NK-92 (cell line): ENCODE data around the gene RAD51AP1.

Source experiments
- DNase-seq: peaks from one replicate; lab custom pipeline; 2025; ENCODE audit not compliant: unreplicated experiment; lab: John Stamatoyannopoulos, UW

The RAD51AP1 gene

DNA sequence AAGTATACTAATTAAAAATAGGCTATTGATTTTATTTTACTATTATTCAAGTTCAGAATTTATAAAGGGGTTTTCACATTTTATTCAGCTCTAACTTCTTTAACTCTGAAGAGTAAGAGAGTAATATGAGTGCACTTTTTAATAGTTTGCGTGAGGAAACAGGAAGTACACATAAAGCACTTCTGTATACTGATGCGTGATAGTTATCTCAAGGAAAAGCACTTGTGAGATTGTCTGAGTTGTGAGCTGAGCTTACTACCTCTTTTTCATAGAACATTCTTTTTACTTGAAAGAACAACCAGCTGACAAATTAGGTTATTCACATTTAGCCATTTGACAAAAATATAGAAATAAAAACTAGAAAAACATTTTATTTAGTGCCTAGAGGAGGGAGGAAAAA, 1.9 kb downstream of the RAD51AP1 start:
- DNase-seq, result no peak

- no peak for DNase-seq
Measured at GRCh38 chr12:4545195-4545594, 6.5 kb downstream of the RAD51AP1 start.

DNA sequence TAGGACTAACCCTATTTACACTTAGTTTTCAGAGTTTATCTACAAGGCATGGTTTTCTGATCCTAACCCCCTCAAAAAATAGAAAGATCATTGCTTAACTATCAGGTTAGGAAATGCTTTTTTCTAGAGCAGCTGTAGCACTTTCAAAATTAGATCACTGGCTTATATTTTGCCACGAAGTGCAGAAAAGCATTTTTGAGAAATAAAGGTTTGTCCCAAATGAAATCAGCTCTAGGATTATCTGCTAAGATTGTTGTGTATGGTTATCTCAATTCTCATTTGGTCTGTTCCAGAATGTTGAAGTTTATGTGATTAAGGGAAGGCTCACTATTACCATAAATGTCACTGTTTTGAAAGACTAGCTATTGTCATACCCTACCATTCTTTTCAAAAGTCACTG, 13.5 kb downstream of the RAD51AP1 start:
- no peak for DNase-seq

DNA sequence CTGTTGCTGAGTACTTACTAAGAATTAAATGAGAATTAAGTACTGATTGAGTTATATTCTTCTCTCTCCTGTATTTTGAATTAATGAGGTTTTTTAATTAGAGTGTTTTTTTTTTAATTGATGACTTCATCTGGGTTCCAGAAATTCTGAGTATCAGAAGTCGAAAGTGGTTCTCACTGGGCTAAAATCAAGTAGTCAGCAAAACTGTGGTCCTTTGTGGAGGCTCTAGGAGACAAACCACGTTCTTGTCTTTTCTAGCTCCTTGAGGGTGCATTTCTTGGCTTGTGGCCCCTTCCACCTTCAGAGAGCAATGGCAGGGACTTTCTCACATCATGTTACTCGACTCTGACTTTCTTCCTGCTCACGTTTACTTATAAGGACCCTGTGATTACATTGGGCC, 15.3 kb downstream of the RAD51AP1 start:
- DNase-seq, result no peak

- no peak for DNase-seq
Measured at GRCh38 chr12:4555804-4556203, 17.1 kb downstream of the RAD51AP1 start.

GRCh38 chr12:4556735-4557530, 18.2 kb downstream of the RAD51AP1 start:
- no peak for DNase-seq

DNA sequence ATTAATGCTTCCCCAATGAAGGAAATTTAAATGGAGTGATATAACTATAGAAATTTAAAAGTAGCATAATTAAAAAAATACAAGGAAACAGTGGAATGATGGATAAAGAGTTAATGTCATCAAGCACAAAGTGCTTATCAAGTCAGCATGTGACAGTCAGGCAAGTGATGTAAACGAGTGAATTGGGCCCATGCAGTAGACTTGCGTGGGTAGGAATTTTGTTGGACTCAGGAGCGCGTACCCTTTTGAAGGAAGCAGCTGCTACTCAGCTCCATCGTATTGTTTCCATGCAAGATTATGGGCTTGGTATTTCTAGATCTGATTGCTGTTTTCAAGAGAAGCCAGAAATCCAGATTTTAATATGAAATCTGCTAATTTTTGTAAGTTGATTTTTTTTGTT, 18.9 kb downstream of the RAD51AP1 start:
- DNase-seq, result no peak

DNA sequence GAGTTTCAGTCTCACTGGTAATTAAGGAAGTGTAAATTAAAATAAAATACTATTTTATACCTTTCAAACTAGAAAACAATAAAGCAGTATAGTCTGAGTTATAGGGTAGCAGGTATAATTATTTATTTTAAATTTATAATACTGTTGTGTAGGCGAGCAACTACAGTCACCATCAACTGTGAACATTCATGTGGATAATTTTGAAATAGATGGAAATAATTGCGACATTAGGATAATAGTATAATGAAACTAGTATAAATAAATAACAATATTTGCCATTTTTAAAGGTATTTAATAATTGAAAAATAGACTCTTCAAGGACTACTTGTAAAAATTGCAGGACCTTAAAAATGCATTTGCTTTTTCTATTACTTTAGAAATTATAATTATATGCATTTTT, 19.5 kb downstream of the RAD51AP1 start:
- DNase-seq, result no peak

GRCh38 chr12:4562034-4562657, 23.5 kb downstream of the RAD51AP1 start, which contains the start of gene DYRK4:
DYRK4 (plus strand) TSS chr12:4562208; CDS start chr12:4562246, 38 bp downstream.
- DNase-seq, result no peak

DNA sequence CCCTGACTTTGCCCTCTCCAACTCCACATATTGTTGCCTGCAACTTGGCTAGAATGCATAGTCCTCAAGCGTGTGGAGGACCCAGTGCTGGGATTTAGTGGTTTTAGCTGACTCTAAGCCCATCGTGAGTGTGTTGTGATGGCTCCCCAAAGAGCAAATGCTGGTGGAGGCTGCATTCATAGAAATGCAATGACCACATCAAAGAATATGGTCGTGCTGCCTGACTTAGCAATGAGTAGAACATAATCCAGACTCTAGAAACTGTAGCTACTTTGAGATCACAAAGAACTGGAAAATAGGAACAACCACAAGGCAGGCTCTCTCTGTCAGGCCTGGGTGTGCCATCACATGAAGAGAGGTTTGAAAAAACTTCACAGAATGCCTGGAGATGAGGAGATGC, 24.6 kb downstream of the RAD51AP1 start:
- no peak for DNase-seq

GRCh38 chr12:4564818-4565217, 26.1 kb downstream of the RAD51AP1 start:
- DNase-seq, result no peak

- DNase-seq, result no peak
Measured at GRCh38 chr12:4566474-4566873, 27.8 kb downstream of the RAD51AP1 start.

DNA sequence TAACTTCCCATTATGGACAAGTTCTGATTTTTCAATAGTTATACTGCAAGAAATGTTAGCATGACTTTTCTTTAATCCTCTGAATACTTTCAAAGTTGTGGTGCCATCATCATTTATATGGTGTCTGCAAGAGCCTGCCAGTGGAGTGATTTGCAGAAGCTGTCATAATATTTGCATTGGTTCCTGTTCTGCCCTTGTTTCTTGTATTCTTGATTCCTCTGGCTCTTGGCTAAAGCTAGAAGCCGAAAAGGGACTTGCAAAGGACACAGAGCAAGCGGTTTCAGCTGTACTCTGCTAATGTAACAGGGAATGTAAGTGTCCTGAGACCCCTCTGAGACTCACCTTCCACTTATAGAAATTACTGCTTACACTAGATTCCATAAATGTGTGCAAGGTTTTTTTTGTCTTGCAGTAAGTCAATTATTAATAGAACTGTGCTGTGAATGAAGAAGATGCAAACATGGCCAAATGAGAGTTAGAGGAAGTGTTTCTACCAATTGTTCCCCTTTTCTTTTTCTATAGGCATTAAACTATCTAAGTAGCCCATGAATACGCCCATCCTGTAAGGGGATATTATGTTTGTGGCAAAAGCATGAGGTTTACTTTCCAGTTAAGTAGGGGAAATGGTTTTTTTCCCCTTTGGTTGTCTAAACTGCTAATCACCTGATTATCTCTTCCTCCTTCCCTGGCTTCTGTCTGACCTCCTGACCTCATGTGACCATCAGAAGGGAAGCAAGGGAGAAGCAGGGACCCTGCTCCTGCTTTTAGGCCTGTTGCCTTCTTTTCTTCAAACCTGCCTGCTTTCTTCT, 28.6 kb downstream of the RAD51AP1 start:
- no peak for DNase-seq

DNA sequence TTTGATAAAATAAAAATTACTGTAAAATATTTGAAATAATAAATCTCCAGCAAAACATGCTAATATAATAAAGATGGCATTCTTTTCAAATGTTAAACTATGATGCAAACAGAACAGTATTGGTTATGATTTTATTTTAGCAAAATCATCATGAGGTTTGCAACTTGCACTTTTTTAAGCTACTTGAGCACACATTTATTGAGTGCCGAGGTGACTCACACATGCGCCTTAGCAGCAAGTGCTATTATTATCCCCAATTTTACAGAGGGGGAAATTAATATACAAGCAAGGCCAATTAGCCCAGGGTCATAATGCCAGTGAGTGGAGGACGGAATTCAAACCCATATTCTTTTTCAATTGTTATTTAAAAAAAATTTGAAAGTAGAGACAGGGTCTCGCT, 30.6 kb downstream of the RAD51AP1 start:
- DNase-seq, result no peak

DNA sequence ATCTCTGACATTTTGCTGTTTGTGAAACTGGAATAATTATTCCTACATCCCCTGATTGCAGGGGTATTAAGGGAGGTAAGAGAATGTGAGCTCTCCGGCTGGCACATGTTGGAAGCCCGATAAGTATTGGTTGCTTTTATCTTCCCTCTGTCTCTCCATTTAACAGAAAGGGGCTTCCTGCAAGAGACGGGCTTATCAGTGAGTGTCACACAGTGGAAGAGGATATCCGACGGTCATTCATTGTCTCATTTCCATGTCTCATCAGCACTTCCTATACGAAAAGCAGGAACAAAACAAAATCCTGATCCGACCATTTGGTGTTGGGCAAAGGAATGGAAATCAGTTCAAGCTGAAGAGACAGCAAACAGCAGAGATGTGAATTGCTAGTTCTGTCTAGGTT, 34.0 kb downstream of the RAD51AP1 start:
- DNase-seq, result no peak

DNA sequence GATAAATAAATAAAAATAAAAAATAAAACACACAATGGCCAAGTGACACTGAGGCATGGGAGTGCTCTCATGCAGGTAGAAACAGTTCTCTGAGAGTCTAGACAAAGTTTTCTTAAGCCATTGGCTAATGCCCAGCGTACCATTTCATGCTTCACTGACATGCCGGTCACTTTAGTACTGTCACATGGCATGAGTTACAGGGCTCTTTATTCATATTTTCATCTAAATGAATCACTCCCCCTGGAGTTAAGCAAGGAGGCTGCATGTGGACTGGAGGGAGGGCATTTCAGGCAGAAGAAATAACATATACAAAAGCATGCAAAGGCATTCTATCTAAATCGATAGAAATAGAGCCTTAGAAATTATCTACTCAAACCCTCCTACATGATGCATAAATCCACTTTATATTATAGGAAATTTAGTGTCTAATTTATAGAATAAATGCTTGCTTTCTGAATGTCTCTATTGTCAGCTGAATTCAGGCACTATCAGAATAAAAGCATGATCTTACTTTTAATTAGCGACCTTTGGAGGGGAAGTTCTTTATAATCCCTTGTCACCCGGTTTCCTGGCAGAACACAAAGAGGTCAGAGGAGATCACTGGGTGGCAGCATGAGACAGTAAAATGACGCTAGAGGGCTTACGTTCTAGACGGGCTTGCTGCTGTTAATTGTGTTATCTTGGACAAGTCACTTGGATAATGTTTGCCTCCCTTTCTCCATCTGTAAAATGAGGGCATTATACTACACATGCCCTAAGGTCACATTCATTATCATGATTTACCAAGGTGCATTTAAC, 40.8 kb downstream of the RAD51AP1 start:
- DNase-seq, result no peak

DNA sequence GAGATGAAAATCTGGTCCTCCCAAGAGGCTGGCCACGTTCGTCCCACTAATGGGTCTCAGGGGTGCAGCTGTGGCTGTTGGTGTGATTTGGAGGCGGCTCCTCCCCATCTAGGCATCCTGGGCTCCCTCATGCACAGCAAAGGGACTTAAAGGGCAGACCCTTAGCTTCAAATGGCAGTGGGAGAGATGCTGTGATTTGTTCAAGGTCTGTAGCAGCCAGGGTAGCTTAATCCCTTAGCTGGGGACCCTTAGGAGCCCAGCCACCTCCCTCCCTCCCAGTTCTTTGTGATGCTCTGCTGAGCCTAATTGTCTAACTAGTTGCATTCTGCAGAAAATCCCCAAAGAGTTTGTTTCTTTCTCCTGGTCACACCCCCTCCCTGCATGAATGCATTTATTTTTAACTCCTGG, 41.6 kb downstream of the RAD51AP1 start:
- DNase-seq, result no peak

DNA sequence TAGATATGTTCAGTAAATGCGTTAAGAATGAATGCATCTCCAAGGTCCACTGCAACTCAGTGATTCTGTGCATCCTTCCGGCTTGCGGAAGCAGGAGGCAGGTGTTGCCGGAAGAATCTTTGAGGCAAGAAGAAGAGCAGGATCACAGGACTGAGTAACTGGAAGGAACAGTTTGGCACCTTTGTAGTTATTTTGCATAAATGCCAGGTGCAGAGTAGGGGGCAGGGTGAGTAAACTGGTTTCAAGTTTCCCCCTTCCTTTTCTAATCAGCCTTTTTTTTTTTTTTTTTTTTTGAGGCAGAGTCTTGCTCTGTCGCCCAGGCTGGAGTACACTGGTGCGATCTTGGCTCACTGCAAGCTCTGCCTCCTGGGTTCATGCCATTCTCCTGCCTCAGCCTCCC, 45.6 kb downstream of the RAD51AP1 start:
- DNase-seq, result no peak

DNA sequence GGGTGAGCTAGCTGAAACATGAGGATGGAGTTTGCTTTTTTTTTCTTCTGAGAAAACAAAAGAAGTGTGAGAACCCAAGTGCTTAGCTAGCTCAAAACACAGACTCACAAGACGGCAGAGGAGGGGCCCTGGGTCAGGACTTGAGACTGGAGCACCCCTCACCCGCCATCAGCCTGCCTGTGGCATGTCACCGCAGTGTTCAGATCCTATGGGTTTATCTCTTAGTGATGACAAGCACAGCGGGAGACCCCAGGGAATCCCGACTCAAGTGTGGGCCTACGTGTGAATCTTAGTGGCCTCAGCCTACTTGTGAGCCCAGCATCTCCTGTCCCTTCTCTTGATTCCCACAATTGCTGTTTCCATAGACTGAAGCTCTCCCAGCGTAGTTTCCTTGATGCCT, 46.2 kb downstream of the RAD51AP1 start:
- no peak for DNase-seq

- no peak for DNase-seq
Measured at GRCh38 chr12:4586500-4586899, 47.8 kb downstream of the RAD51AP1 start.

GRCh38 chr12:4587108-4587507, 48.4 kb downstream of the RAD51AP1 start:
- no peak for DNase-seq
